GM19328 (cell line): ENCODE measurements around the gene PCDHB8.
"Not testable (repeated sequence)": the region's sequence is repeated elsewhere in the genome, so short reads cannot be mapped to it uniquely, and the experiment has no call there.

ENCODE experiments used
- ATAC-seq: cut with Tn5 transposase; IDR thresholded peaks from one replicate; pipeline ENCODE4 v1.9.1; 2021; ENCODE audit warnings: mild to moderate bottlenecking, moderate library complexity; ENCODE audit not compliant: unreplicated experiment

Gene PCDHB8

GRCh38 chr5:141182248-141182647 lies 4.7 kb downstream of the PCDHB8 start, which contains the start of gene PCDHB16:
Gene PCDHB16, plus strand, starts transcription at chr5:141182387. Its CDS starts 173 bp downstream, at chr5:141182560.
- ATAC-seq: no peak

- ATAC-seq: not testable (repeated sequence)
These were observed 6.7 kb downstream of the PCDHB8 start for GRCh38 chr5:141184117-141184855.

- no peak for ATAC-seq
These were observed 9.4 kb downstream of the PCDHB8 start, which contains the start of gene PCDHB9 for GRCh38 chr5:141186897-141187512. Gene PCDHB9, plus strand, starts transcription at chr5:141187161. Its CDS starts 158 bp downstream, at chr5:141187319.

GRCh38 chr5:141188682-141189081 lies 11.1 kb downstream of the PCDHB8 start:
- ATAC-seq: not testable (repeated sequence)

- ATAC-seq: not testable (repeated sequence)
These were observed 11.5 kb downstream of the PCDHB8 start for GRCh38 chr5:141189131-141189530.

- ATAC-seq: no peak
These were observed 14.6 kb downstream of the PCDHB8 start, which contains the start of gene PCDHB10 for GRCh38 chr5:141192110-141192725. Gene PCDHB10, plus strand, starts transcription at chr5:141192353. Its CDS starts 200 bp downstream, at chr5:141192553.

GRCh38 chr5:141194332-141194731 lies 16.7 kb downstream of the PCDHB8 start:
- not testable (repeated sequence) for ATAC-seq

GRCh38 chr5:141196363-141196762 lies 18.8 kb downstream of the PCDHB8 start:
- ATAC-seq: no peak

- no peak for ATAC-seq
These were observed 22.0 kb downstream of the PCDHB8 start, which contains the start of gene PCDHB11 for GRCh38 chr5:141199359-141200235. Gene PCDHB11, plus strand, starts transcription at chr5:141199627. Its CDS starts 148 bp downstream, at chr5:141199775.

- ATAC-seq: not testable (repeated sequence)
These were observed 23.5 kb downstream of the PCDHB8 start for GRCh38 chr5:141201126-141201525.

GRCh38 chr5:141201646-141202045 lies 24.1 kb downstream of the PCDHB8 start:
- not testable (repeated sequence) for ATAC-seq

- ATAC-seq: no peak
These were observed 30.9 kb downstream of the PCDHB8 start, which contains the start of gene PCDHB12 for GRCh38 chr5:141208478-141208877. Gene PCDHB12, plus strand, starts transcription at chr5:141208719. Its CDS starts 189 bp downstream, at chr5:141208908.

GRCh38 chr5:141210281-141210680 lies 32.7 kb downstream of the PCDHB8 start:
- ATAC-seq: not testable (repeated sequence)

GRCh38 chr5:141210849-141211248 lies 33.3 kb downstream of the PCDHB8 start:
- not testable (repeated sequence) for ATAC-seq

- ATAC-seq: not testable (repeated sequence)
These were observed 36.2 kb downstream of the PCDHB8 start, which contains the start of gene PCDHB13 for GRCh38 chr5:141213656-141214339. Gene PCDHB13, plus strand, starts transcription at chr5:141213919. Its CDS starts 205 bp downstream, at chr5:141214124.

GRCh38 chr5:141214583-141214982 lies 37.0 kb downstream of the PCDHB8 start:
- not testable (repeated sequence) for ATAC-seq

- not testable (repeated sequence) for ATAC-seq
These were observed 37.9 kb downstream of the PCDHB8 start for GRCh38 chr5:141215504-141215903.

- not testable (repeated sequence) for ATAC-seq
These were observed 38.4 kb downstream of the PCDHB8 start for GRCh38 chr5:141216035-141216434.

GRCh38 chr5:141223112-141223783 lies 45.7 kb downstream of the PCDHB8 start, which contains the start of gene PCDHB14:
Gene PCDHB14, plus strand, starts transcription at chr5:141223343. Its CDS starts 163 bp downstream, at chr5:141223506.
- ATAC-seq: no peak
